ENCODE data around the gene SPRED2.

Gene SPRED2

GRCh38 chr2:65386989-65387388 is 45.4 kb downstream of the SPRED2 start:
- DNase-seq (ENCODE audit: low read depth in 2 of 2), result no peak

GRCh38 chr2:65386344-65386743 is 46.1 kb downstream of the SPRED2 start:
- no peak for DNase-seq (ENCODE audit: low read depth in 2 of 2)

- DNase-seq (ENCODE audit: low read depth in 2 of 2), result no peak
Observed at GRCh38 chr2:65383541-65384488, 48.6 kb downstream of the SPRED2 start.

- peak; percentile 76 to 82 for DNase-seq (ENCODE audit: low read depth in 2 of 2)
Observed at GRCh38 chr2:65382776-65383357, 49.5 kb downstream of the SPRED2 start.

GRCh38 chr2:65382323-65382722 is 50.1 kb downstream of the SPRED2 start:
- DNase-seq (ENCODE audit: low read depth in 2 of 2), result no peak

GRCh38 chr2:65381607-65382051 is 50.8 kb downstream of the SPRED2 start:
- no peak for DNase-seq (ENCODE audit: low read depth in 2 of 2)

GRCh38 chr2:65380255-65380654 is 52.1 kb downstream of the SPRED2 start:
- no peak for DNase-seq (ENCODE audit: low read depth in 2 of 2)

- DNase-seq (ENCODE audit: low read depth in 2 of 2), result no peak
Observed at GRCh38 chr2:65379721-65380171, 52.7 kb downstream of the SPRED2 start.

GRCh38 chr2:65379223-65379622 is 53.2 kb downstream of the SPRED2 start:
- no peak for DNase-seq (ENCODE audit: low read depth in 2 of 2)

- no peak for DNase-seq (ENCODE audit: low read depth in 2 of 2)
Observed at GRCh38 chr2:65378290-65378689, 54.1 kb downstream of the SPRED2 start.

- no peak for DNase-seq (ENCODE audit: low read depth in 2 of 2)
Observed at GRCh38 chr2:65377556-65378192, 54.7 kb downstream of the SPRED2 start.

- DNase-seq (ENCODE audit: low read depth in 2 of 2), result no peak
Observed at GRCh38 chr2:65375723-65376122, 56.7 kb downstream of the SPRED2 start.

GRCh38 chr2:65374999-65375398 is 57.4 kb downstream of the SPRED2 start:
- DNase-seq (ENCODE audit: low read depth in 2 of 2), result no peak

- DNase-seq (ENCODE audit: low read depth in 2 of 2), result no peak
Observed at GRCh38 chr2:65374575-65374974, 57.8 kb downstream of the SPRED2 start.

- no peak for DNase-seq (ENCODE audit: low read depth in 2 of 2)
Observed at GRCh38 chr2:65373365-65373918, 59.0 kb downstream of the SPRED2 start.

- no peak for DNase-seq (ENCODE audit: low read depth in 2 of 2)
Observed at GRCh38 chr2:65372619-65373018, 59.8 kb downstream of the SPRED2 start.

- no peak for DNase-seq (ENCODE audit: low read depth in 2 of 2)
Observed at GRCh38 chr2:65371074-65371434, 61.3 kb downstream of the SPRED2 start.

GRCh38 chr2:65370387-65371073 is 61.9 kb downstream of the SPRED2 start:
- no peak for DNase-seq (ENCODE audit: low read depth in 2 of 2)

GRCh38 chr2:65369980-65370379 is 62.4 kb downstream of the SPRED2 start:
- no peak for DNase-seq (ENCODE audit: low read depth in 2 of 2)

- no peak for DNase-seq (ENCODE audit: low read depth in 2 of 2)
Observed at GRCh38 chr2:65369574-65369973, 62.8 kb downstream of the SPRED2 start.

- no peak for DNase-seq (ENCODE audit: low read depth in 2 of 2)
Observed at GRCh38 chr2:65368468-65368867, 63.9 kb downstream of the SPRED2 start.

GRCh38 chr2:65367524-65367923 is 64.9 kb downstream of the SPRED2 start:
- no peak for DNase-seq (ENCODE audit: low read depth in 2 of 2)

All from stimulated activated CD8-positive, alpha-beta memory T cell treated with anti-CD3 and anti-CD28 coated beads, Interleukin-7, amount 100 ng/mL, for 4 hours (primary cell).